CD4-positive, alpha-beta T cell treated with Interleukin-10 for 1 hour (primary cell): ENCODE data around the gene ONECUT1.
"Not testable (repeated sequence)": the region's sequence is repeated elsewhere in the genome, so short reads cannot be mapped to it uniquely, and the experiment has no call there.

Experiments
- DNase-seq: peaks from one replicate; pipeline ENCODE4 v3.0.0-alpha.2; 2020

Gene ONECUT1

DNA sequence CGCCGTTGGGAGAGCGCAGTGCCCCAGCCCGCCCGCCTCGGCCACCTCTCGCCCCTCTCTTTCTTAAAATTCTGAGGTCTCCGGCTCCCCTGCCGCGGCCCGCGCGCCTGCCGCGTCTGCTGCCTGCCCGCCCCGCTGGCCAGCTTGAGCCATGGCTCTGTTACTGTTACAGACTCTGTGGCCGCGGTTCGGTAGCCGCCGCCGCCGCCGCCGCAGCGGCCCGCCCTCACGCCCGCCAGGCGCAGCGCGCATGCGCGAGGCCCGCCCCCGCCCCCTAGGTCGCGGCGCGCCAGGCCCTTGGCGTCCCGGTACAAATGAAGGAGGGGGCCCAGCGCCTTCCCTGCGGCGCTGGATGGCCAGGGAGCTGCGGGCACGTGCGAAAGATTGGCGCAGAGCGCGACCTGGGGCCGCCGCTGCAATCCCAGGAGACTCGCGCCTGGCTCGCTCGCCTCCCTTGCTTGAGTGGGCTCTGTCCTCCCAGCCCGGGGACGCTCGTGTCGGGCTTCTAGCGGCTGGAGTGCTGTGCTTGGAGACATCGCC is at the start of gene ONECUT1:
Gene ONECUT1, minus strand, starts transcription at position 168 of the 540 bp plus-strand sequence. CDS start 452 bp downstream, outside the sequence.
- peak; percentile 47 for DNase-seq

- DNase-seq: no peak
Observed at GRCh38 chr15:52834379-52834778, 44.2 kb upstream of the ONECUT1 start.

- not testable (repeated sequence) for DNase-seq
Observed at GRCh38 chr15:52824169-52824942, 34.2 kb upstream of the ONECUT1 start.

- DNase-seq: no peak
Observed at GRCh38 chr15:52822475-52822874, 32.3 kb upstream of the ONECUT1 start.

GRCh38 chr15:52819253-52819652 is 29.1 kb upstream of the ONECUT1 start:
- DNase-seq: no peak

DNA sequence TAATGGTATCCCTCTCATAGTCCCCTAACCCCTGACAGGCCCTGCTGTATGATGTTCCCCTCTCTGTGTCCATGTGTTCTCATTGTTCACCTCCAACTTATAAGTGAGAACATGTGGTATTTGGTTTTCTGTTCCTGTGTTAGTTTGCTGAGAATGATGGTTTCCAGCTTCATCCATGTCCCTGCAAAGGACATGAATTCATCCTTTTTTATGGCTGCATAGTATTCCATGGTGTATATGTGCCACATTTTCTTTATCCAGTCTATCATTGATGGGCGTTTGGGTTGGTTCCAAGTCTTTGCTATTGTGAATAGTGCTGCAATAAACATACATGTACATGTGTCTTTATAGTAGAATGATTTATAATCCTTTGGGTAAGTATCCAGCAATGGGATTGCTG is 25.8 kb upstream of the ONECUT1 start:
- DNase-seq: not testable (repeated sequence)

DNA sequence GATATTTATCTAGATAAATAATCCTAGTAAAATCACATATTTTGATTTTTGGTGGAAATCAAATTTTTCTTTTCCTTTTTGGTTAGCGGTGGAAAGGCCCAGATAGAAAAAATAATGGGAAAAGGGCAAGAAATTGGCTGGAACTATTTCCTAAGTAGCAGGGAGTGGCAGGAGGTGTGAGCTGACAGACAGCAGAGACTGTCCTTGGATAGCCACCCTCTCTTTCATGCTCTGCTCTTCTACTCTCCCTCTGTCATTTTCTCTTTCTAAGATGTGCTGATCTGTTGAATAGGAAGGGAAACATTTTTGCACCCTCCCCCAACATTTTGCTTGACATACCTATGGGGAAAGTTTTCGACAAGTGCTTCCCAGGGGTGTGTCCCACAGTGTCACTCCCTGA is 18.9 kb upstream of the ONECUT1 start:
- no peak for DNase-seq

GRCh38 chr15:52808441-52808840 is 18.3 kb upstream of the ONECUT1 start:
- DNase-seq: no peak

- DNase-seq: no peak
Observed at GRCh38 chr15:52806284-52806655, 16.1 kb upstream of the ONECUT1 start.

- DNase-seq: no peak
Observed at GRCh38 chr15:52805351-52806283, 15.5 kb upstream of the ONECUT1 start.

GRCh38 chr15:52804526-52805081 is 14.5 kb upstream of the ONECUT1 start:
- no peak for DNase-seq

DNA sequence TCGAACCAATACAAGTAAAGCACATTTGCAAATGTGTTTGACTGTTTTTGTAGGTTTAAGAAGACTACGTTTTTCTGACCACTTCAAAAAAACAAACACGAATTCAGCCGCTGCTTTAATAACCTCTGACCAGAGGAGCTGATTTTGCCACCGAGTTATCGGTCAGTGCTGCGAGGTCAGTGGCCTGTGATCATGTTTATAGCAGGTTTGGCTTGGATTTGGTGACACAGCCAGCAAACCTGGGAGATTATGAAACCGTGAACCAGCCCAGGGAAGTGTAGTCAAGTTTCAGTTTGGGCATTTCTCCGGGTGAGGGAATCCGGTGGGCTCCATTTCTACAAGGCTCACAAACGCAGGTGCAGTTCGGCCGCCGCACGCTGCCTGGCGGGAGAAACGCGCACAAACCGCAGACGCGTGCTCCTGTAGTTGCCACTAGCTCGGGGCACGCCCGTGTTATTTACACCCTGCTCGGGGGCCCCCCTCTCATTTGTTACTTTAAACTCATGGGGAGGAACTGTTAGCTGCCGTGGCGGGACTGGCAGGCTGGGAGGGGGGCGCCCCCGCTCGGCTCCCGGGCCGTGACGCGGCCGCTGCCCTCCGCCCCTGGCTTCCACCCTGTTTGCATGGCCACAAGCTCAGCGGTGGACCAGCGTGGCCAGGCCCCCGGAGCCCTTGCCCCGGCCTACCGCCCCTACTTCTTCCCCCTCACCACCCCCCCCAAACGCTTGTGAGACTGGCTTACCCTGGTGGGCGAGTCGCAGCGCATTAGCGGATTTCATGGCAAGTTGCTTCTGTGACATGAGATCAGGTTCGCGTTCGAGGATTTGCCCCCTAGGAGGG is 13.6 kb upstream of the ONECUT1 start:
- no peak for DNase-seq

GRCh38 chr15:52803108-52803466 is 13.0 kb upstream of the ONECUT1 start:
- DNase-seq: no peak

DNA sequence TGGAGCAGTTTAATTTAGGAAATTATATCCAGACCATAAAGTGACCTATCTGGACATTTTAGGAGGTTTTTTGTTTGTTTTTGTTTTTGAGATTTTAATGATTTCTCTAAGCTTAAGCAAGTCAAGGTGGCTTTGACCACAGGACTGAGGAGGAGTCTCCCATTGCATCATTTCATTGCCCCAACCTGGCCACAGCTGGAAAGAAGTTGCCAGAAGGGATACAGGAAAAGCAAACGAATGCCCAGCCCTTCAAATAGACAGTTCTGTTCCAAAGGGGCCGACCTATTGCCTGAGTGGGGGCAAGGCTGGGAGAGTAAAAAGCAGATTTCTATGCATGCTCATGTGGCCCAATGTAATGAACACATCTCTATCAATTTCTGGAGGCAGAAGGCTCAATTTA is 12.0 kb upstream of the ONECUT1 start:
- DNase-seq: no peak

GRCh38 chr15:52801748-52802085 is 11.6 kb upstream of the ONECUT1 start:
- DNase-seq: no peak

DNA sequence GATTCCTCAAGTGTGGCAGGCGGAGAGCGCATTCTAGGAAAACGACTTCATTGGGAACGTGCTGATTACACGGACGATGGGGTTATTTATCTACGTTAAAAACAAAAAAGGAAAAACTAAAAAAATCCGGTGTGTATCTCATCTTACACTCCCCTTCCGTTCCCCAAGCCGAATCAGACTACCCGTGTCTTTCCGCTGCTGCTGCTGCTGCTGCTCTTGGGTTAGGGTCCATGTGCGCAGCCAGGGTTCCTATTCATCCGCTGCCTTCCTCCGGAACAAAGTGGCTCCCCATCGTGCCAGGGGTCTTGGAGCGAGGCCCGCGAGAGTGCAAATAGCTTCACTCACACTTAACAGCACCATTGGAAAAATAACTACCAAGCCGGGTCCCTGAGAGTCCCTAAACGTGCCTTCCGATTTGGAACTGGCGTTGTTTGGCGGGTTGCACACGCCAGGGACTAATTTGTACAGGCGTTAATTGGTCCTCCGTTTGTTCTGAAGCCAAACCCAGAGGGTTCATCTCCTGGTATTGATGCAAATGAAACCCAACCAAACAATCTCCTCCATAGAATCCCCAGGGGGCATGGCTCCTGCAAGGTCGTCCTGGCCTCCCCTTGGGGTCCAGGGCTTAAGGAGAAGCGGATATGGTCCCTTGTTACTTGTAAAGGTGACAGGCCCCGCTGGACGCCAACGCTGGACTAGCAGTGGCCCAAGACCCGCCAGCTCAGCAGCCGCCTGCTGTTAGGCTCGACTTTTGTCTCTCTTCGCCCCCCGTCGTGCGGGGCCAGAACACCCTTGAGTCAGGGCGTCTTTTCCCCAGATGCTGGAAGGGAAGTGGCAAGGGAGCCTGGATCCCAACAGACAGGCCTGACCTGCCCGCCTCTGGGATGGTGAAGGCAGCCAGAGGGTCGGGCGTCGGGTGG is 11.0 kb upstream of the ONECUT1 start:
- DNase-seq: no peak

GRCh38 chr15:52799145-52799811 is 9.1 kb upstream of the ONECUT1 start:
- DNase-seq: no peak

- DNase-seq: no peak
Observed at GRCh38 chr15:52798529-52799101, 8.5 kb upstream of the ONECUT1 start.

DNA sequence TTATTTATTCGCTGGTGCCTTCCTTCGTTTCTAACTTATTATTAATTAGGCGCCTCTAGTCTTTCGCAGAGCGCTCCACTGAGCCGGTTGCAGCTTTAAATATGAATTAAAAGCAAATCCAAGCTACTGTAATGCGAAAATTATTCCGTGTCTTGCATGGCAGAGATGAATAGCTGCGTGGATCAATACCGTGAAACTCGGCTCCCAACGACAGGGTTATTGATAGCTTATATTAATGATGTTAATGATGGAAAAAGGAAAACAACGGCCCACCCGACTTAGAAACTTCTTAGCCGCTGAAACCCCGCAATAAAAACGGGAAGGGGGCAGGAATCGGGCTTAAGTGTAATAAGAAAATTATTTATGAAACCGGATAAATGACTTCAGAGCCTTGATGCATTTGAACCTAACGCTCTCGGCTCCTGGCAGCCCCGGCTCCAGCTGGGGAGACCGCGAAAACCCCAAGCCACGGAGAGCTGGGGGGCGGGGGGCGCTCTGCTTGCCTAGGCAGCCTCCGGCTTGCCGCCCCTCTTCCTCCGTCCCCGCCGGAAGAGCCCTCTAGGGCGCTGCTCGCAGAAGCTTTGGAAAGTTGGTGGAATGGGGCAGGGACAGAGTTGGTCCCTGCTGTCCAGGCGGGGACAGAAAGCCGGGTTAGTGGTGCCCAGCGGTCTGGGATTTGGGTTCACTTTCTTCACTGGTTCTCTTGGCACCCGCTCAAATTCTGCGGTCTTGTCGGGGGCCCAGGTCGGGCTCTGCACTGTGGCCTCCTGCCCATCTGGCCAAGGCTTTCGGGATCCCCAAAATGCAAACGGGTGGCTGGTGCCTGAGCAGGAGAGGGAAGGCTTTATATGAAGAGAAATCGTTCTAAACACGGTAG is 7.7 kb upstream of the ONECUT1 start:
- DNase-seq: no peak
